NOMO-1 treated with dmso at 0.1 percent for 144 hours (cell line): ENCODE data around the gene PPIL6.
"Not testable (repeated sequence)": the region's sequence is repeated elsewhere in the genome, so short reads cannot be mapped to it uniquely, and the experiment has no call there.

ENCODE experiments used
- DNase-seq: peaks from one replicate; lab custom pipeline; 2025; ENCODE audit not compliant: unreplicated experiment; lab: John Stamatoyannopoulos, UW

Gene PPIL6

DNA sequence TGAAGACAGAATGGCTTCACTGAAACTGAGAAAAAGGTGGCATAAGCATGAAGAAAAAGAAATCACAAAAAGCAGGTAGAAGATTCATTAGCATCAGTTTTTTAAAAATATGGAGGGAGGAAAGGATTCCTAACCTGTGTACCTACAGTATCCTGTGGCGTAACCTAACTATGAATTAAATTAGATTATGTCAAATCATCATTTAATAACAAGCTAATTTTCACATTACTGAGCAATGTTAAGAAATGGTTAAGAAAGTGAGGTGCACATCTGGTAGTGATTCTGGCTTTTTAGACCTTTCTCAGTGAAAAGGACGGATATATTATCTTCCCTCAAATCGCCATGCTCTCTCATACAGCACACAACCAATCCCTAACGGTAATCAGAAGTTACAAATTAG is 70.7 kb downstream of the PPIL6 start:
- DNase-seq = no peak

- DNase-seq = not testable (repeated sequence)
Observed at GRCh38 chr6:109364382-109365078, 75.9 kb downstream of the PPIL6 start.

GRCh38 chr6:109363753-109364152 is 76.7 kb downstream of the PPIL6 start:
- DNase-seq = no peak

DNA sequence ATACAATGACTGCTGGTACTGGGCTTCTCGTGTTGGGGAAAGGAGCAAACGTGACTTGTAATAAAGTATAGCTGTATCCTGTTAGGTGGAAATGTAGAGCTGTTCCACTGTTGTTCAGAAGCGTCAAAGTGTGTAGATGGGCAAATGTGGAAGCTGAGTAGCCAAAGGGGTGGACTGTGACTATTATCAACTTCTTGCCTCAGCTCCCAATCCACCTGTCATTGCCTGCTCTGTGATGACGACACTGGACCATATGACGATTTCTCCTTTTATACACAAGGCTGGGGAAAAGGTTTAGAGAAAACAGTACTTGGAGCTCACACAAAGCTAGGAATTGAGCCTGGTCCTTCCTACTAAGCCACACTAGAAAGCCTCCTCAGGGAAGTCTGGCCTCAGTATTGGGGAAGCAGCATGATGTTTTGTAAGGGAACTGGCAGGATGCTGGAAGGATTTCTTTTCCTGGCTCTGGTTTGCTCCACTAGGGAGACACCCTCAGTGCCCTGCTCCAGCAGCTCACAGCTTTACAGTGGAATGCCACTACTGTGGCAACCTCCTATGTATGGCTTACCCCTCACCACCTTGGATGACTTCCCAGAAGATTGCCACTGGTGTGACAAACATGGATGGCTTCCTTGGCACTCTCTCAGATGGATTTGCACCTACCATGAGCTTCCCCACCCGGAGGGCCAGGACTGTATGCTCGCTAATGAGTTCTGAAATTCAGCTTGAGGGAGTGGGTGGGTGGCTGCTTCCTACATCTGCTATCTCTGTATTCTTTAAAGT is 78.1 kb downstream of the PPIL6 start:
- DNase-seq = no peak

DNA sequence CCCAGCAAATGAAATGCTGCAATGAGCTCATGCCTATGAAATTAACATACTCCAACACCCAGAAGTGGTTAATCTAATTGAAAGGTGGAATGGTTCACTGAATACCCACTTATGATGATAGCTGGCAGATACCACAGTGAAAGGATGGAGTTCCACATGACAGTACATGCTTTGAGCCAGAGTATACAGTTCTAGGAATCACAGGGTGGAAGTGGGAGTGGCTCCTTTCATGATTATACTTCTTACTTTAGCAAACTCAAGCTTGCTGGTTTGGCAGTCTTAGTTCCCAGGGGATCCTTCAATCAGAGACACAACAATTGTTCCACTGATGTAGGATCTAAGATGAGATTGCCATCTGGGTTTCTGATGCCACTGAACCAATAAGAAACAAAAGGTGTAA is 79.6 kb downstream of the PPIL6 start:
- DNase-seq = no peak

DNA sequence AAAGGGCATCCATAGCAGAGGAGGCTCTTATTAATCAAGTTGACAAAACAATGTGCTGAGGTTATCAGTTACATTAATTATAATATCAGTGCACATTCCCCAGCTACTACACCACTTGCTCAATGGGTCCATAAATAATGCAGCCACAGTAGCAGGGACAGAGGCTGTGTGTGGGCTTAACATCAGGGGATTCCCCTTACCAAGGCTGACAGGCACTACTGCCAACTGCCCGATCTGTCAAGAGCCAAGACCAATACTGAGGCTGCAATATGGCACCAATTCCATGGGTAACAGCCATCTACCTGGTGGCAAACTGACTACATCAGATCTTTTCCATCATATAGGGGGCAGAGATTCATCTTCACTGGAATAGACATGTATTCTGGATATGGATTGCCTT is 80.1 kb downstream of the PPIL6 start:
- DNase-seq = no peak

- no peak for DNase-seq
Observed at GRCh38 chr6:109359248-109359647, 81.2 kb downstream of the PPIL6 start.

GRCh38 chr6:109358204-109358603 is 82.2 kb downstream of the PPIL6 start:
- DNase-seq = no peak

DNA sequence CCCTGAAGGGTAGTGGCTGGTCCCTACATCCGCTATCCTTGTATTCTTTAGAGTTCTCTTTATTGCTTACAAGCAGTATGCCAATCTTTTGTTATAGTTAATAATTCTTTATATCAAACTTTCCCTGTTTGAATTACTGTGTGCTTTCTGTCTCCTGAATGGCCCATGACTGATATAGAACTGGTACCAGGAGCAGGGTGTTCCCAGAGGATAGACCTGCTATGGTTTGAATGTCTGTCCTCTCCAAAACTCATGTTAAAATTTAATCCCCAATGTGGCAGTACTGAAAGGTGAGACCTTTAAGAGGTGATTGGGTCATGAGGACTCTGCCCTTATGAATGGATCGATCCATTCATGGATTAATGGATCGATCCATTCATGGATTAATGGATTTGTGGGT is 84.2 kb downstream of the PPIL6 start:
- no peak for DNase-seq

DNA sequence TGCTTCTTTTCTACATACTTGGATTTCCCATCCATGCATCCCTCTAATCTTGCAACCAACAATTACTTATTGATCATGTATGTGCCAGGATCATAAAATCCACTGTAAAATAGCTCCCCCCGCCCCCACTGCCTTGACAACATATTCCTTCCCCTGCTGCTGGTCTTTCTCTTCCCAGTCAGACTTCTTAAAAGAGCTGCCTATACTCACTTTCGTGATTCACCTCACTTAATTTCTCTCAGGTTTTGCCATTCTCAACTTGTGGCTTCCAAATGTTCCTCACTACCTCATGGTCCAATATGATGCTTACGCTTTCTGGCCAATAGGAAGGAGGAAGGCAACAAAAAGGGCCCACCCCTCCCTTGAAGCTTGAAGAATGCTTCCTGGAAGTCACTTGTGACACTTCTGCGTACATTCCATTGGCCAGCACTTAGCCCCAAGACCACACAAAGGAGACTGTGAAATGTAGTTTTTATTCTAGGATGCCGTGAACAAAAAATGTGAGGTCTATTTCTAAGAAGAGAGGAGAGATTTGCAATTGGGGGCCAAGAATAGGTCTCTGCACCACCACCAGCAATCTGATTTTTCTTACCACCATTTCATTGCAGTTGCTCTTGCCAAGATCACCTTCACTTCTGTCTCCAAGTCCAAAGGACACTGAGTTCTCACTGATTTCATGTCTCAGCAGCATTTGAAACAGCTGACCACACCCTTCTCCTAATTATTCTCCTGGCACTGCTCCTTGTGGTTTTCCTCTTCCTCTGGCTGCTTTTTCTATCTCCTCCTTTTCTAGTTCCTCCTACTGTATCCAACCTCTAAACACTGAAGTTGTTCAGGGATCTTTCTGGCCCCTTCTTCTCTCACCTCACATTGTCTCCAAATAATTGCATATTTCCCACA is 88.9 kb downstream of the PPIL6 start:
- no peak for DNase-seq

GRCh38 chr6:109349419-109349987 is 90.9 kb downstream of the PPIL6 start:
- DNase-seq = no peak

GRCh38 chr6:109348226-109348625 is 92.2 kb downstream of the PPIL6 start:
- no peak for DNase-seq

- no peak for DNase-seq
Observed at GRCh38 chr6:109347779-109348178, 92.6 kb downstream of the PPIL6 start.

DNA sequence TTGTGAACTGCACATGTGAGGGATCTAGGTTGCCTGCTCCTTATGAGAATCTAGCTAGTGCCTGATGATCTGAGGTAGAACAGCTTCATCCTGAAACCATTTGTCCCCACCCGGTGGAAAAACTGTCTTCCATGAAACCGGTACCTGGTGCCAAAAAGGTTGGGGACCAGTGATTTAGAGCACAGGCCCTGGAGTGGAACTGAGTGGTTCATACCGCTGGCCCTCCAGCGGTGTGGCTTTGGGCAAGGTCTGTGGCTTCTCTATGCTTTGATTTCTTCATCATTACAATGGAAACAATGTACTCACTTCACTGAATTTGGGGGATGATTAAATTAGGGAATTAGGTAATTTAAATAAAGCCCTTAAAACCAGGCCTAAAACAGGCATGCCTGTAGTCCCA is 94.4 kb downstream of the PPIL6 start:
- no peak for DNase-seq

DNA sequence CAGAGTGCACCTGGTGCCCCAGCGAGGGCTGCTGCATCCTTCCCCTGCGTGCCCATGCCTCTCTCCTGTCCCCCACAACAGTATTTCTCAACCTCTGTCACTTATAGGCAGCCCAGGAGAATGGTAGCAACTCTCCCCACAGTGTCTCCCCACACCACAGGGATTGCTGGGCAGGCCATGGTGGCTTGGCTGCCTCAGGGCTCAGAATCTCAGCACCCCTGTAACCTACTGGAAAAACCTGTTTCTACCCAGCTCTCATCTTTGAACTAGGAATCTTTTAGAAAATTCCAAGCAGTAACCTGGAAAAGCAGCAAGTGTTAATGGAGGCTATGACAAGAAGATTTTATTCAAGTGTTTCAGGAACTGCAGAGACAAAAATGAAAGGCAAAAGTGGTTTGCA is 96.2 kb downstream of the PPIL6 start:
- DNase-seq = no peak

- DNase-seq = no peak
Observed at GRCh38 chr6:109343518-109343917, 96.9 kb downstream of the PPIL6 start.

- DNase-seq = no peak
Observed at GRCh38 chr6:109342911-109343310, 97.5 kb downstream of the PPIL6 start.

GRCh38 chr6:109342506-109342905 is 97.9 kb downstream of the PPIL6 start:
- DNase-seq = no peak

GRCh38 chr6:109340811-109341210 is 99.6 kb downstream of the PPIL6 start:
- no peak for DNase-seq
